Fibroblast of the conjunctiva (primary cell): Measurements from ENCODE around the gene DDX59.

ENCODE experiments used
- DNase-seq: peaks from one replicate; pipeline ENCODE4 v3.0.0-alpha.2; 2010; ENCODE audit warnings: low read depth

The DDX59 gene

GRCh38 chr1:200628223-200628881, 41.4 kb downstream of the DDX59 start:
- DNase-seq: no peak

GRCh38 chr1:200627575-200628222, 42.0 kb downstream of the DDX59 start:
- DNase-seq: no peak

- no peak for DNase-seq
These were observed 42.7 kb downstream of the DDX59 start for GRCh38 chr1:200626853-200627534.

- no peak for DNase-seq
These were observed 44.3 kb downstream of the DDX59 start for GRCh38 chr1:200625381-200625824.

DNA sequence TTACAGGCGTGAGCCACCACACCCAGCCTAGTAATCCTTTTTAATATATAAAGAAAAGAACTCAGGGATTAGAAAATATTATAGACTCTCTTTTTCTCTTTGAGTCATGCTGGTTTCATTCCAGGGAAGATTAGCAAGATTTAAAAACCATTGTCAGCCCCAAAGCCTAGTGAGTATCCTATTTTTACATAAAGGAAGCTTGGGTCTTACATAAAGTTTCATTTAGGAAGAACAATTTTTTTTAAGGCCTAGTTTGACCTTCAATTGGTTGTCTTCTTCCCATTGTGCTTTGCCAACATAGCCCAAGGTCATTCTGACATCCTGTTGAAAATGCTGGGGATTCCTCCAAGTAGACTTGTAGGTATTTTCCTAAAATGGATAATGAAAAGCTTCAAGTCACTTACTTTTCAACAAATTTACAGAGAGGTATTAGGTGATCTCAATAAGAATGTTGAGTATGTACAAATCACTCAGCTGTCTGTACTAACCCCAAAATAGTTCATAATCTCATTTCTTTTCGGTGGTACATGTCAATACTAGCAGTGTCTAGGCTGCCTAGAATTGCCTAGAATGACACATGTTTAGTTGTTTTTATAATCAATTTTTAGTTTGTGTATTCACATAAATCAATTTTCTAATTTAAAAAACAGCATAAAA, 44.9 kb downstream of the DDX59 start:
- DNase-seq: no peak

- peak; percentile 86 for DNase-seq
These were observed 49.2 kb downstream of the DDX59 start, which contains the start of gene KIF14 for GRCh38 chr1:200620273-200621131. Gene KIF14 (minus strand): TSS chr1:200620751. CDS start chr1:200618723, 2,028 bp downstream.

DNA sequence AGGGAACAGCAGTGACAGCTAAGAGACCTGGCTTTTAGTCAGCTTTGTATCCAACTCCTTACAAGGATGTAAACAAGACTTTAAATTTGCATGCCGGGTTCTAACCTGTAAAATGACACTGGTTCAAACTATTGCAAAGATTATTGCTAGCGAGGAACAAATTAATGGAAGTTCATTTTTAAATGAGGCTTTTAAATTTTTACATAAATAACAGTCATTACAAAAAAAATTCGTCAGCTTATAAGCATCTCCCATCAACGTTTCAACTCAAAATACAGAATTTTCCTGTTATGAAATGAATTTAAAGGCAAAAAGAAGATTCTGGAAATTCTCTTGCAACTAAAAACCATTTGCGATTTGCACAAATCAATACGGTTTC, 49.8 kb downstream of the DDX59 start:
- no peak for DNase-seq

GRCh38 chr1:200610846-200611245, 58.9 kb downstream of the DDX59 start:
- peak; percentile 56 for DNase-seq

GRCh38 chr1:200602632-200603031, 67.1 kb downstream of the DDX59 start:
- no peak for DNase-seq
